ENCODE measurements around the gene PHKG2.

- TF ChIP-seq ZNF274 (IDR thresholded peaks at IDR 0.05; ENCODE audit: low read depth, low read length) (no peak), YY1 (IDR thresholded peaks at IDR 0.05; ENCODE audit: insufficient read depth, insufficient read length) (no peak), SUZ12 (IDR thresholded peaks at IDR 0.05; ENCODE audit: extremely low read depth, insufficient read depth, insufficient read length) (no peak)
Observed at GRCh38 chr16:30766933-30767284, 18.7 kb downstream of the PHKG2 start.

Measured in NT2/D1 (cell line).